NB4 (cell line): ENCODE results near the gene IER3IP1.

Experiments used
- DNase-seq: peaks from one replicate; pipeline ENCODE4 v3.0.0; 2010; ENCODE audit warnings: low read depth
- H3K4me3 ChIP-seq: one replicate; pipeline ENCODE4 v1.5.1; 2011; ENCODE audit warnings: mild to moderate bottlenecking, low read depth, low read length, moderate library complexity
- CTCF ChIP-seq: IDR thresholded peaks from one replicate; pipeline ENCODE4 v1.5.1; 2012; ENCODE audit warnings: low read depth, low read length
- MYC ChIP-seq: IDR thresholded peaks from 2 replicates; pipeline ENCODE4 v1.6.1; 2011; ENCODE audit warnings: low read depth, low read length
- POLR2A ChIP-seq: IDR thresholded peaks from 2 replicates; pipeline ENCODE4 v1.6.1; 2011; ENCODE audit warnings: mild to moderate bottlenecking; ENCODE audit not compliant: insufficient read length; ENCODE audit errors: extremely low read depth
- TF ChIP-seq, protein P1 (sequence below): IDR thresholded peaks from 2 replicates; pipeline ENCODE4 v1.6.1; 2011; ENCODE audit warnings: low read depth, low read length

Gene IER3IP1

DNA sequence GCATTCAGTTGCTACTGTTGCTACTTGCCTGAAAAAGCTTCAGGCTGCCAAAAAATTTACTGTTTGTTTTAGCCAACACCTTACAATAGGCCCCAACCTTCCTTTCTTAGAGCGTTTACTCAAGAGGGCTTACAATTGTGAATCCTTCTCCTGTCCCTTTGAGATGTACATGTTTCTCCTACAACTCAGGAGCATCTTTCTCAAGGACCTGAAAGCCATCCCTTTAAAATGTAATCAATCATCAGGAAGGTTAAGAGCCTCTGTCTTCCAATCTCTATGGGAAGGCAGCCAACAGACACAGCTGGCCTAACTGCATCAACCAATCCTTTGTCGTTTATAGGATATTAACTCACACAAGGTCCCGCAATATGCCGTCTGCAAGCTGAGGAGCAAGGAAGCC, 3.4 kb upstream of the IER3IP1 start:
- TF ChIP-seq MYC, result no peak
- no peak for TF ChIP-seq POLR2A
- TF ChIP-seq CTCF, result no peak
- TF ChIP-seq, protein P1, sequence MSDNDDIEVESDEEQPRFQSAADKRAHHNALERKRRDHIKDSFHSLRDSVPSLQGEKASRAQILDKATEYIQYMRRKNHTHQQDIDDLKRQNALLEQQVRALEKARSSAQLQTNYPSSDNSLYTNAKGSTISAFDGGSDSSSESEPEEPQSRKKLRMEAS, result no peak
- H3K4me3 ChIP-seq, result no peak overlapping the region
- no peak for DNase-seq

DNA sequence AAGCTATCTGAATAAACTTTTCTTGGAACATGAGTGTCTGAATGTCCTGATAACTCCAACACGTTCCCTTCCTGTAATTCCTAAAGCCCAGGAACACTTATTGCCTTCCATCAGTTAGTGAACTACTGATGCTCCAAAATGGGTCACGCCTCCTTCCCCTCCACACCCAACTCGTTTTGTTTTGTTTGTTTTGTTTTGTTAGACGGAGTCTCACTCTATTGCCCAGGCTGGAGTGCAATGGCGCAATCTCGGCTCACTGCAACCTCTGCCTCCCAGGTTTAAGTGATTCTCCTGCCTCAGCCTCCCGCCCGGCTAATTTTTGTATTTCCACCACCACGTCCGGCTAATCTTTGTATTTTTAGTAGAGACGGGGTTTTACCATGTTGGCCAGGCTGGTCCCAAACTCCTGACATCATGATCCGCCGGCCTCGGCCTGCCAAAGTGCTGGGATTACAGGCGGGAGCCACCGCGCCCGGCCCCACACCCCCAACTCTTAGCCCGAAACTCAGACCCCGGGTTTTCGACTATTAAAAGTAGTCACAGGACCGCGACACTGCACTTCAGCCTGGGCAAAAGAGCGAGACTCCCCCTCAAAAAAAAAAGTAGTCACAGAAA, 774 bp downstream of the IER3IP1 start:
- H3K4me3 ChIP-seq, result peak overlapping the region; percentile 94
- TF ChIP-seq MYC (no peak), POLR2A (no peak), CTCF (no peak)
- TF ChIP-seq, protein P1, result no peak
- no peak for DNase-seq

DNA sequence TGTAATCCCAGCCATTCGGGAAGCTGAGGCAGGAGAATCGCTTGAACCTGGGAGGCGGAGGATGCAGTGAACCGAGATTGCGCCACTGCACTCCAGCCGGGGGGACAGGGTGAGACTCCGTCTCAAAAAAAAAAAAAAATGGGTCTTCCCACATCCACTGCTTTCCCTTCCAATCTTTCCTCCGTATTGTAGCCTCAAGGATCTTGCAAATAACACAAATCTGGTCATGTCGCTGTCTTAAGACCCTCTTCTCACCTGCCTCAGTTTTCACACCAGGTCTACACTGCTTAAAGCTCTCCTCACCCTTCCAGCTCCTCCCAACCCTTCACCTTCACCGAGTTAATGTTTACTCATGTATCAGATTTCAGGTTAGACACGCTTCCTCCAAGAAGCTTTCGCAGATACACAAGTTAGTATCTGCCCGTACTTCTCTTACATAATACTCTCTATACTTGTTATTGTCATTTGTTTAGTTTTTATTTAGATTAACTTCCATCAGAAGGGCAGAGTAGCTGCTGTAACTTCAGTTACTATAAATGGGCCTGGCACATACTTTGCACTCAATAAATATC, 1.5 kb downstream of the IER3IP1 start:
- TF ChIP-seq CTCF (no peak), POLR2A (no peak), MYC (no peak)
- TF ChIP-seq, protein P1, result no peak
- DNase-seq, result no peak
- H3K4me3 ChIP-seq, result peak overlapping the region; percentile 94

DNA sequence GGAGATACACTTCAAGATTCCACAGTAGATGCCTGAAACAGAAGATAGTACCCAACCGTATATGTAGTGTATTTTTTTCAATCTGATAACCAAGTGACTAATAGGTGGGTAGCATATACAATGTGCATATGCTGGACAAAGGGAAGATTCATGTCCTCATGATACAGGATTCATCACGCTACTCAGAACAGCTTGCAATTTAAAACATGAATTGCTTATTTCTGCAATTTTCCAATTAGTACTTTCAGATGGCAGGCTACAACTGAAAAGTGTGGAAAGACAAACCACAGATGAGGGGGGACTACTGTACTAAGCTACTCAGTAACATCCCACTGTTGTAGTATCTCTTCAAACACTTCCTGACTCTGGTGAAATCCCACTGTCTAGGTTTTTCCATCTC, 3.7 kb downstream of the IER3IP1 start:
- TF ChIP-seq MYC (no peak), CTCF (no peak), POLR2A (no peak)
- TF ChIP-seq, protein P1, result no peak
- H3K4me3 ChIP-seq, result no peak overlapping the region
- DNase-seq, result no peak

GRCh38 chr18:47168913-47169312, 7.3 kb downstream of the IER3IP1 start:
- no peak overlapping the region for H3K4me3 ChIP-seq
- TF ChIP-seq POLR2A (no peak), CTCF (no peak), MYC (no peak)
- TF ChIP-seq, protein P1, result no peak
- DNase-seq, result peak; percentile 23

DNA sequence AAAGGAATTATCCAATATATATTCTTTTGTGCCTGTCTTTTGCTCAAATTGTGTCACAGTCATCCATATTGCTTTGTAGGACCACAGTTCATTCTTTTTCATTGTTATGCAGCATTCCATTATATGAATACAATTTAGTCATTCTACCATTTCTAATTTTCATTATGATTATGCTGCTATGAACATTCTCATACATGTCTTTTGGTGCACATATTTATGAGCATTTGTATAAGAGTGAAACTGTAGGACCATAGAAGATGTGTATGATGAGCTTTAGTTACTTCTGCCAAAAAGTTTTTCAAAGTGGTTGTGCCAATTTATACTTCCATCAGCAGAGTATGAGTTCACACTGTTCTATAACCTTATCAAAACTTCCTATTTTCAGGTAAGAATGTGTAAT, 7.7 kb downstream of the IER3IP1 start:
- H3K4me3 ChIP-seq, result no peak overlapping the region
- no peak for TF ChIP-seq POLR2A
- TF ChIP-seq CTCF, result no peak
- TF ChIP-seq, protein P1, result no peak
- no peak for TF ChIP-seq MYC
- no peak for DNase-seq
